Upper lobe of right lung (tissue), 1 donor: ENCODE results near the gene MICU1. TPM values are rescaled to one million over a fixed set of nuclear protein-coding genes. Genes with fewer than 3 reads are reported as not detected.

Experiments
- ATAC-seq: fragments of 200-7000 bp; cut with Tn5 transposase; one replicate; pipeline ENCODE4 v1.9.1; 2020; ENCODE audit warnings: mild to moderate bottlenecking, moderate library complexity
- DNase-seq: peaks from one replicate; pipeline ENCODE4 v3.0.0-alpha.2; 2020
- H3K27ac ChIP-seq: fragments of 200-600 bp; one replicate; pipeline ENCODE4 v1.8.0; 2022
- H3K27me3 ChIP-seq: fragments of 200-600 bp; one replicate; pipeline ENCODE4 v1.8.0; 2022; ENCODE audit warnings: mild to moderate bottlenecking
- H3K36me3 ChIP-seq: fragments of 200-600 bp; one replicate; pipeline ENCODE4 v1.8.0; 2022
- H3K4me1 ChIP-seq: fragments of 200-600 bp; one replicate; pipeline ENCODE4 v1.8.0; 2022
- H3K4me3 ChIP-seq: fragments of 200-600 bp; one replicate; pipeline ENCODE4 v1.8.0; 2022; ENCODE audit warnings: mild to moderate bottlenecking
- H3K9me3 ChIP-seq: fragments of 200-600 bp; one replicate; pipeline ENCODE4 v1.8.0; 2022
- intact Hi-C: fragments of 100-400 bp; cut with DNase I; formaldehyde crosslinking; loops from one replicate; pipeline ENCODE4 v1.11.0; 2022
- total RNA-seq: library from RNA; stranded (reverse); fragmentation: NEBNext Ultra II Directional; extraction: Animal tissue kit (Norgen Biotek cat#: 25700); gene quantifications from one replicate; pipeline ENCODE4 v1.2.1, GENCODE V29; 2021
- TF ChIP-seq, protein P1 (sequence below): fragments of 200-600 bp; IDR thresholded peaks from one replicate; pipeline ENCODE4 v1.8.0; 2022; ENCODE audit warnings: antibody characterized with exemption
- donor health status: DM: no; HTN: yes; CAD: no; lungs with severe emphysema.

The MICU1 gene
- total RNA-seq, 1 donor from 2014 or later: 52.2 TPM

DNA sequence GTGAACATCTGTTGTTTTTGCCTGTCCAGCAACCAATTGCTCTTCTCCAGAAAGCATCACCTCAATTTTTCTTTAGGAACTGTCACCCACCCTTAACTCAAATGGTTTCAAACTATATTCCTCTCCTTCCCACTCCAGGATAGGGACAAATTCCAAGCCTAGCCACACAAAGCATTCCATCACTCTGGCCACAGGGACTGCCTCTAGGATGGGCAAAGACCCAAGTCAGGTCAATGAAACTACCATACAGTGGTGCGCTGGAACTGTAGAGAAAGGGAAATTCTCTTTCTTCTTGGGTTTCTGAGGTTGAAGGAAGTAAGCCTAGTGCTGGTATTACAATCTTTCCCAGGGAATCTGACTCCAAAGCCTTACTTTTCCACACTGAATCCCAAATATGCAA lies 3.6 kb downstream of the MICU1 start:
- DNase-seq (no peak), ATAC-seq (no peak)

DNA sequence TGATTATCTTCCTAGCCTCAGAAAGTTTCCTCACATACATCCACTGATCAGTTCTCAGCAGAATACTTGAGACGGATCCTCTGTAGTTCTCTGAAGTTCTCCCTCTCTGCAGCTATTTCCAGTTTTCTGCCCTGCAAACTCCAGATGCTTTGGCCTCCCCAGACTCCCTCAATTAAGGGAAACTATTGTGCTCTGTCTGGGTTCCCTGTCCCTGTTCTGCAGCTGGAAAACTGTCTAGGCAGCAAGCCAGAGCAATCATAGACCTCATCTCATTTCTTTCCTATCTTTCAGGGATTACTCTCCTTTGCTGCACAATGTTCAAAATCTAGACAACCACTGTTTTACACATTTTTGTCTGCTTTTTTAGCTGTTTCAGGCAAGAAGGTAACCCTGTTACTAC lies 9.2 kb downstream of the MICU1 start:
- ATAC-seq (no peak), DNase-seq (no peak)
- no peaks in the 10 kb centered on the region for H3K36me3 ChIP-seq
- H3K27me3 ChIP-seq: no peaks in the 10 kb centered on the region
- TF ChIP-seq, protein P1, sequence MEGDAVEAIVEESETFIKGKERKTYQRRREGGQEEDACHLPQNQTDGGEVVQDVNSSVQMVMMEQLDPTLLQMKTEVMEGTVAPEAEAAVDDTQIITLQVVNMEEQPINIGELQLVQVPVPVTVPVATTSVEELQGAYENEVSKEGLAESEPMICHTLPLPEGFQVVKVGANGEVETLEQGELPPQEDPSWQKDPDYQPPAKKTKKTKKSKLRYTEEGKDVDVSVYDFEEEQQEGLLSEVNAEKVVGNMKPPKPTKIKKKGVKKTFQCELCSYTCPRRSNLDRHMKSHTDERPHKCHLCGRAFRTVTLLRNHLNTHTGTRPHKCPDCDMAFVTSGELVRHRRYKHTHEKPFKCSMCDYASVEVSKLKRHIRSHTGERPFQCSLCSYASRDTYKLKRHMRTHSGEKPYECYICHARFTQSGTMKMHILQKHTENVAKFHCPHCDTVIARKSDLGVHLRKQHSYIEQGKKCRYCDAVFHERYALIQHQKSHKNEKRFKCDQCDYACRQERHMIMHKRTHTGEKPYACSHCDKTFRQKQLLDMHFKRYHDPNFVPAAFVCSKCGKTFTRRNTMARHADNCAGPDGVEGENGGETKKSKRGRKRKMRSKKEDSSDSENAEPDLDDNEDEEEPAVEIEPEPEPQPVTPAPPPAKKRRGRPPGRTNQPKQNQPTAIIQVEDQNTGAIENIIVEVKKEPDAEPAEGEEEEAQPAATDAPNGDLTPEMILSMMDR: no peak
- H3K4me3 ChIP-seq: no peak overlapping the region
- H3K9me3 ChIP-seq: no peaks in the 10 kb centered on the region
- no peak overlapping the region for H3K27ac ChIP-seq
- peaks cover 9% of the 10 kb centered on the region for H3K4me1 ChIP-seq
- intact Hi-C loops: no loop called here

More for the DNA sequence above, 3.6 kb downstream of the MICU1 start:
- Histone ChIP-seq H3K36me3 (no peaks in the 10 kb centered on the region), H3K4me3 (no peak overlapping the region), H3K27ac (no peak overlapping the region), H3K9me3 (no peaks in the 10 kb centered on the region), H3K27me3 (no peaks in the 10 kb centered on the region), H3K4me1 (peaks cover 17% of the 10 kb centered on the region)
- intact Hi-C loops: no loop called here
- TF ChIP-seq, protein P1: no peak

DNA sequence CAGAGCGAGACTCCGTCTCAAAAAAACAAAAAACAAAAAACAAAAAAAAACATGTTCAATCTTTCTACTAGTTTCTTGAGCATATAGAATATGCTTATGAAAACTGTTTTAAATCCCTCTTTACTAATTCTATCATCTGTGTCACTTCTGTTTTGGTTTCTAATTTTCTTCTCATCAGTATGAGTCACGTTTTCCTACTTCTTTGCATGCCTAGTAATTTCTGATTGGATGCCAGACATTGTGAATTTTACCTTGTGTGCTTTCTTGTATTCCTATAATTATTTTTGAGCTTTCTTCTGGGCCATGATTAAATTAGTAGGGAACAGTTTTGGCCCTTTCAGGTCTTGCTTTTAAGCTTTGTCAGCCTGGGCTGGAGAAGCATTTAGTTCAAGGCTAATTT lies 9.9 kb downstream of the MICU1 start:
- TF ChIP-seq, protein P1: no peak
- no peak for ATAC-seq

DNA sequence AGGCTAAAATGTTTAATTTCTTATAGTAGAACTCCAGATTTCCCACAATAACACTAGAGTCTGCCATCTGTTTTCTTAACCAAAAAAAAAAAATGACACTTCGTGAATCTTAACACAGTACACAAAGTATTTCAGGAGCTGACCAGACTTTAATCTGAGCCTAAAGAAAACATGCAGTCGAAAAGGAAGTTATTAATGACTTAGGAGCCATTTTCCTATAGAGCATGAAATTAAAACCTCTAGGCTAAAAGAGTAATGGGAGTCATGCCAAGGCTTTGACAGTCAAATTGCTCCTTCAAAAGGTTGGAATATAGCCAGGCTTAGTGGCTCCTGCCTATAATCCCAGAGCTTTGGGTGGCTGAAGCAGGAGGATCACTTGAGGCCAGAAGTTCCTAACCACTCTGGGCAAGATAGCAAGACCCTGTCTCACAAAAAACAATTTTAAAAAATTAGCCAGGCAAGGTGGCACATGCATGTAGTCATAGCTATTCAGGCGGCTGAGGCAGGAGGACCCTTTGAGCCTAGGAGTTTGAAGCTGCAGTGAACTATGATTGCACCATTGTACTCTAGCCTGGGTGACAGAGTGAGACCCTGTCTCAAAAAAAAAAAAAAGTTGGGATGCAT lies 13.6 kb downstream of the MICU1 start:
- Histone ChIP-seq H3K27ac (no peak overlapping the region), H3K4me1 (peaks cover 13% of the 10 kb centered on the region), H3K27me3 (no peaks in the 10 kb centered on the region), H3K9me3 (no peaks in the 10 kb centered on the region), H3K36me3 (no peaks in the 10 kb centered on the region), H3K4me3 (peak overlapping the region; percentile 22)
- intact Hi-C loops: no loop called here
- ATAC-seq (no peak), DNase-seq (no peak)
- TF ChIP-seq, protein P1: no peak

More for the DNA sequence above, 9.9 kb downstream of the MICU1 start:
- H3K27me3 ChIP-seq: no peaks in the 10 kb centered on the region
- no peaks in the 10 kb centered on the region for H3K36me3 ChIP-seq
- H3K4me3 ChIP-seq: no peak overlapping the region
- no peaks in the 10 kb centered on the region for H3K9me3 ChIP-seq
- no peak for DNase-seq
- no peak overlapping the region for H3K27ac ChIP-seq
- peaks cover 13% of the 10 kb centered on the region for H3K4me1 ChIP-seq
- intact Hi-C loops: no loop called here

DNA sequence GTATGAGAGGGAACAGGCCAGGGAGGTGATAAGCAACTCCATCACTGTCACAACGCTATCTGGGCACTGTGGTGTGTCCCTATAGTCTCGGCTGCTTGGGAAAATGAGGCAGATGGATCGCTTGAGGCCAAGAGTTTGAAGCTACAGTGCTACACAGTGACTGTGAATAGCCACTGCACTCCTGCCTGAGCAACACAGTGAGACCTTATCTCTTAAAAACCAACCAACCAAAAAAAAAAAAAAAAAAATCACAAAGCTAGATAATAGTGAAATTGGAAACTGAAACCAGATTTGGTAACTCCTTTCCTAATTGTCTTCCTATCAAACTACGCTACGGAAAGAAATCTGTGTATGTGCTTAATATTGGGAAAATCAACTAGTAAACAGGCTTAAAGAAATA lies 14.1 kb downstream of the MICU1 start:
- ATAC-seq: no peak
- intact Hi-C loops: no loop called here
- DNase-seq: no peak
- no peaks in the 10 kb centered on the region for H3K27me3 ChIP-seq
- H3K9me3 ChIP-seq: no peaks in the 10 kb centered on the region
- TF ChIP-seq, protein P1: no peak
- H3K4me3 ChIP-seq: peak overlapping the region; percentile 22
- H3K36me3 ChIP-seq: no peaks in the 10 kb centered on the region
- H3K4me1 ChIP-seq: peaks cover 13% of the 10 kb centered on the region
- no peak overlapping the region for H3K27ac ChIP-seq

DNA sequence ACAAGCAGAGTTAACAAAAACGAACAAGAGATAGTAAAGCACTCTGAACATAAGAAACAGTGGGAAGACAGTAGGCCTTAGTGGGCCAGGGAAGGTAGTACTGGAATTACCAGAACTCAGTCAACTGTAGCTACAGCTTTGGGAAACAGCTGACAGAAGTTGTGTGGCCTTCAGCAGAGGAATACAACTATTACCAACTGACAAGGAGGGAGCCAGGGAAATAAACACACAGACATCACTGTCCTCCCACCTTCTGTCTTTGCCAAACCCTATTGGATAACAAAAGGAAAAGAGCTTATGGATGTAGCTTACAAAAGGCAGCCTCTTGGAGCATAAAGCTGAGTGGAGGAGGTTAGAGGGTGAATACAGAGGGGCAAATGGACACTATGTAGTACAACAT lies 15.4 kb downstream of the MICU1 start:
- Histone ChIP-seq H3K27me3 (no peaks in the 10 kb centered on the region), H3K4me3 (no peak overlapping the region), H3K36me3 (no peaks in the 10 kb centered on the region), H3K4me1 (peaks cover 13% of the 10 kb centered on the region), H3K27ac (no peak overlapping the region), H3K9me3 (no peaks in the 10 kb centered on the region)
- TF ChIP-seq, protein P1: no peak
- ATAC-seq (no peak), DNase-seq (no peak)
- intact Hi-C loops: no loop called here
